GM19455 (cell line): Measurements from ENCODE around the gene SLC27A1.
A peak's percentile ranks its signal among the peaks of the same experiment; 100 is the strongest.
"Not testable (repeated sequence)": the region's sequence is repeated elsewhere in the genome, so short reads cannot be mapped to it uniquely, and the experiment has no call there.

ENCODE experiments used
- ATAC-seq: cut with Tn5 transposase; IDR thresholded peaks from one replicate; pipeline ENCODE4 v1.9.1; 2021; ENCODE audit not compliant: unreplicated experiment

SLC27A1 gene

DNA sequence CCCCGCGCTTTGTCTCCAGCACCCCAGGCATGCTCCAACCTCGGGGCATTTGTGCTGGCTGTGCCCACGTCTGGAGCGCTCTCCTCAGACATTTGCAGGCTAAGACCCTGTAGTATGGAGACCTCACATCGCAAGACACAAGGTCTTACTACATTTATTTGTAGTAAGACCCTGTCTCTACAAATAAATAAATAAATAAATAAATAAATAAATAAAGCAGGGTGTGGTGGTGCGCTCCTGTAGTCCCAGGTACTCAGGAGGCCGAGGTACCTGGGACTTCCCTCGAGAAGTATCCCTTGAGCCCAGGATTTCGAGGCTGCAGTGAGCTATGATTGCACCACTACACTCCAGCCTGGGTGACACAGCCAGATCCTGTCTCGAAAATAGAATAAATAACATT lies 14.2 kb upstream of the SLC27A1 start:
- ATAC-seq: no peak

GRCh38 chr19:17457616-17458015 lies 12.7 kb upstream of the SLC27A1 start:
- ATAC-seq: no peak

- ATAC-seq: no peak
These were observed 11.4 kb upstream of the SLC27A1 start for GRCh38 chr19:17458970-17459369.

GRCh38 chr19:17460372-17461230 lies 9.7 kb upstream of the SLC27A1 start, which contains the start of gene NXNL1:
Gene NXNL1, minus strand, starts transcription at chr19:17460926. Its CDS starts 57 bp downstream, at chr19:17460869.
- ATAC-seq: no peak

GRCh38 chr19:17466487-17466850 lies 3.9 kb upstream of the SLC27A1 start:
- ATAC-seq: no peak

GRCh38 chr19:17467471-17468301 lies 2.6 kb upstream of the SLC27A1 start:
- no peak for ATAC-seq

GRCh38 chr19:17468302-17469091 lies 1.8 kb upstream of the SLC27A1 start:
- no peak for ATAC-seq

DNA sequence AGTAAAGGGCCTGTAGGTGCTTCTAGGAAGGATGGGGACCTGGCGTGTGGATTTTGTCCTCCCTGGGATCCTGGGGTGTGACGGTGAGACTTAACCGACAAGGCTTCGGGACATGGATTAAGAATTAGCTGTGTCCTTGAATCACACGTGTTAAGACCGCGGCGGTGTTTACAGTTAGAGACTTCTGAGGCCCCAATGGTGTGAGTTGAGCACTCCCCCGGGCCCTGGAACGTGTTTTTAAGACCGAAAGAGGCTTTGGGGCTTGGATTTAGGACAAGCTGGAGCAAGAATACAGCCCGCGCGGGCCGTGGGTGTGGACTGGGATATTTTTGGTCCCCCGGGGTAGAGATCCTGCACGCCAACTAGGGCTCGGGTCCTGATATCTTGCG lies 1.2 kb upstream of the SLC27A1 start:
- ATAC-seq: no peak

- peak; percentile 49 for ATAC-seq
These were observed 750 bp upstream of the SLC27A1 start for GRCh38 chr19:17469481-17470067.

- no peak for ATAC-seq
These were observed 1.2 kb downstream of the SLC27A1 start for GRCh38 chr19:17471410-17472125.

GRCh38 chr19:17473041-17473440 lies 2.7 kb downstream of the SLC27A1 start:
- no peak for ATAC-seq

- not testable (repeated sequence) for ATAC-seq
These were observed 4.8 kb downstream of the SLC27A1 start for GRCh38 chr19:17475011-17475540.

- ATAC-seq: no peak
These were observed 5.3 kb downstream of the SLC27A1 start for GRCh38 chr19:17475541-17476115.

DNA sequence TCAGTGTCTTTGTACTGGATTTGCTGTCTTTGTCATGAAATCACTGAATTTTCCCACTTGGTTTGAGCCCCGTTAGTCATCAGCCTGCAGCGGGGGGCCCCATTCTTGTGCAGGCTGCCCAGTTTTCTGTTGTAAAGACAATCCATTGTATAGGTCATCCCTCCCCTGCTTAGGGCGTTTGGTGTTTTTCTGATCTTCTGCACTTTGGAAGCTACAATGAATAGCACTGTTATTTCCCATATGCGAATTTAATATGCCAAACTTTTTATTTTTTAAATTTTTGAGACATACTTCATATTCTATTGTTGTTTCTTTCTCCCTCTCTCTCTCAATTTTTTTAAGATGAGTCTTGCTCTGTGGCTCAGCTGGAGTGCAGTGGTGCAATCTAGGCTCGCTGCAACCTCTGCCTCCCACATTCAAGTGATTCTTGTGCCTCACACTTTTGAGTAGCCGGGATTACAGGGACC lies 9.0 kb downstream of the SLC27A1 start:
- ATAC-seq: no peak

DNA sequence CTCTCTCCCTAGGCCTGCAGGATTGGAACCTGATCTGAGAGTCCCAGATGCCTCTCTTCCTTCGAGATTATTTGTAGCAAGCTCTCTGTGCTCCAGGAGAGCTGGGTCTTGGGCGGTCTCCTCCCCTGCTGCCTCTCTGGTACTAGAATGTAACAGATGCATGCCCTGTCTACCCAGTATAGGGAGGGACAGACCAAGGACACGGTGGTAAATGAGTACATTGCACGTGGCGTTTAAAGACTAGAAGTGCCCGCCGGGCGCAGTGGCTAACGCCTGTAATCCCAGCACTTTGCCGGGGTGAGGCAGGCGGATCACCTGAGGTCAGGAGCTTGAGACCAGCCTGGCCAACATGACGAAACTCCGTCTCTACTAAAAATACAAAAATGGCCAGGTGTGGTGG lies 11.7 kb downstream of the SLC27A1 start:
- ATAC-seq: no peak

DNA sequence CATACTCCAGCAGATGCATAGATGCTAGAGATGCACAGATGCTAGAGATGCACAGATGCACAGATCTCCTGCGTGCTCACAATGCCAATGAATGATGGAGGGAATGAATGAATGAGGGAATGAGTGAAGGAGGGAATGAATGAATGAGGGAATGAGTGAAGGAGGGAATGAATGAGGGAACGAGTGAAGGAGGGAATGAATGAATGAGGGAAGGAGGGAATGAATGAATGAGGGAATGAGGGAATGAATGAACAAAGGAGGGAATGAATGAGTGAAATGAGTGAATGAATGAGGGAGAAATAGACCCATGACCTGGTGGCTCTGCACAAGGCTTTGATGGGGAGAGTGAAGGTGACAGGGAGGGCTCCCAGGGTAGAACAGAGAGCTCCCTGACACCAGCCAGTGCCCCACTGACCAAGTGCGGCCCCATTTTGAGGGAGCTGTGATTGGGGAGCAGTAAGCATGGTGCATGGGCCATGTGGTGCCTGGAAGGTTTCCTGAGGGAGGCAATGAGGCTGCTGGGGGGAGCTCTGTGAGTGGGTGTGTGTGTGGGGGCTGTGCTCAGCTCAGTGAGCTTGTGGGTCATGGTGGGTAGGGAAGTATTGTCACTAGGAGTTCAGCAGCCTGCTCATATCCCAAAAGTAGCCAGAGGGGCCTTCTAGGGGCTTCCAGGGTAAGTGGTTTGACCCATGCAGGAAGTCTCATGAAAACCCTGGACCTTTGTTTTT lies 12.7 kb downstream of the SLC27A1 start:
- ATAC-seq: no peak

DNA sequence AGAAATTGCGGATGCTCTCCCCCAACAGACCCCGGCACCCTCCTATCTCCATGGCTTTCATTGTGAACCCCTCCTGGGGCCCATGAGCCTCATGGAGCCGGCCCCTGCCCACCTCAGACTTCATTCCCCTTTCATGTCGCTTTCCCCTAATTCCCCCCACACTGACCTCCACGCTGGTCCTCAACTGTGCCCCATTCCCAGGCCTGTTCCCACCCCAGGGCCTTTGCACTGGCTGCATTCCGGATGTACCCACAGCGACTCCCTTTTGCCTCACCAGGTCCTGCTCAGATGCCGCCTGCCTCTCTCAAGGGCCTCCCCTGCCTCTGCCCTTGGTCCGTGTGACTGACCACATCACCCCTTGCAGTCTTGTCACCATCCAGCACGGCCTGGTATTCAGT lies 13.3 kb downstream of the SLC27A1 start:
- no peak for ATAC-seq

DNA sequence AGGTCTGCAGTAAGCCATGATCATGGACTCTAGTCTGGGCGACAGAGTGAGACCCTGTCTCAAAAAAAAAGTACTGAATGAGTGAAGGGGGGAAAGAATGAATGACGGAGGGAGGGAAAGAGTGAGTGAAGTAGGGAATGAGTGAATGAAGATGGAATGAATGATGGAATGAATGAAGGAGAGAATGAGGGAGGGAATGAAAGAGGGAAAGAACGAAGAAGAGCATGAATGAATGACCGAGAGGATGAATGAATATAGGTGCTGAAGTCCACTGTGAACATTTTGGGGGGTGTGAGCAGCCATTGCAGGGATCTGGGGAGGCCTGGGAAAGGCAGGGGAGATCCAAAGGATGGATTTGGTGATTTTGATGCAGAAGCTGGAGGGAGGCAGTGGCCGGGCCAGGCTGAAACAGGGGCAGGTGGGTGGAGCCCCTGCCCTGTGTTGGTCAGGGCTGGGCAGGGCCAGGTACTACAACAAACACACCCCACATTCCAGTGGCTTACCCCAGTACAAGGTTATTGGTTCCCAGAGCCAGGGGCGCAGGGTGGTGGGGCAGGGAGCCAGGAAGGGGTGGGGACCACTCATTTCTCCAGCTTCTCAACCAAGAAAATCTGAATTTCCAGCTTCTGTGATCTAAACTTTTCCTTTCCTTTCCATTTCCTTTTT lies 14.3 kb downstream of the SLC27A1 start:
- ATAC-seq: no peak
